Lung (tissue), 12 donors: ENCODE results near the gene MLLT1. TPM values are rescaled to one million over a fixed set of nuclear protein-coding genes. Genes with fewer than 3 reads are reported as not detected.

ENCODE experiments used
- ATAC-seq: fragments of 200-7000 bp; cut with Tn5 transposase; one replicate; pipeline ENCODE4 v1.9.1; 2020; ENCODE audit warnings: moderate number of reproducible peaks; ENCODE audit not compliant: insufficient read depth, low FRiP score
- DNase-seq, 3 donors: peaks; one replicate each; pipeline ENCODE4 v3.0.0-alpha.2; 2013 to 2017
- H3K27ac ChIP-seq, 2 donors: one replicate each; pipeline ENCODE4 v1.5.1; 2013; ENCODE audit warnings: mild to moderate bottlenecking in 2 of 2, moderate library complexity in 2 of 2, control low read depth in 1 of 2, inconsistent platforms in 1 of 2, low read depth in 1 of 2, low read length in 1 of 2
- H3K27me3 ChIP-seq, 3 donors: one replicate each; pipeline ENCODE4 v1.5.1; 2013; ENCODE audit warnings: low read length in 2 of 3; ENCODE audit not compliant: control insufficient read depth in 3 of 3, insufficient read depth in 3 of 3
- H3K36me3 ChIP-seq, 4 donors: one replicate each; pipeline ENCODE4 v1.5.1; 2013; ENCODE audit warnings: low read length in 4 of 4, mild to moderate bottlenecking in 1 of 4, moderate library complexity in 1 of 4; ENCODE audit not compliant: control insufficient read depth in 4 of 4, insufficient read depth in 4 of 4
- H3K4me1 ChIP-seq, 5 donors: one replicate each; pipeline ENCODE4 v1.5.1; 2013; ENCODE audit warnings: low read length in 5 of 5, mild to moderate bottlenecking in 2 of 5, moderate library complexity in 1 of 5; ENCODE audit not compliant: control insufficient read depth in 5 of 5, insufficient read depth in 5 of 5
- H3K4me3 ChIP-seq: one replicate; pipeline ENCODE4 v1.5.1; 2013; ENCODE audit warnings: mild to moderate bottlenecking, control low read depth, moderate library complexity
- H3K9ac ChIP-seq, 2 donors: one replicate each; pipeline ENCODE4 v1.5.1; 2013; ENCODE audit warnings: low read length in 2 of 2, control low read depth in 1 of 2; ENCODE audit not compliant: insufficient read depth in 1 of 2
- H3K9me3 ChIP-seq, 4 donors: one replicate each; pipeline ENCODE4 v1.5.1; 2013; ENCODE audit warnings: low read length in 3 of 4, mild to moderate bottlenecking in 1 of 4, moderate library complexity in 1 of 4; ENCODE audit not compliant: control insufficient read depth in 4 of 4, insufficient read depth in 3 of 4
- WGBS, 2 donors: extraction: QIAGEN DNeasy Blood & Tissue Kit; methylation state at CpG; one replicate each; pipeline ENCODE4 v1.1.7; 2013; 5-methylcytosine and 5-hydroxymethylcytosine counted together
- polyA plus RNA-seq, 2 donors: library from polyadenylated mRNA; stranded (reverse); fragments of 200-250 nt; gene quantifications; one replicate each; pipeline ENCODE4 v1.2.1, GENCODE V29; 2013
- total RNA-seq, 2 donors: library from RNA; depleted of rRNA in 1 of 2; stranded (reverse); fragments of >200 nt in 1 of 2; gene quantifications; one replicate each; pipeline ENCODE4 v1.2.1, GENCODE V29; 2014 to 2021
- TF ChIP-seq, protein P1 (sequence below): IDR thresholded peaks from 2 replicates; pipeline ENCODE4 v1.5.1; 2012; ENCODE audit warnings: mild to moderate bottlenecking; ENCODE audit errors: control extremely low read depth, extremely low read depth
- donor health status: control.
- donor health status: control.
- donor health status: Bipolar disorder and iron deficiency.
- donor health status: healthy.
- donor health status: DM: yes; HTN: yes; CAD: no.

Gene MLLT1
- total and polyA plus RNA-seq, 4 donors = 24.8 to 120 (median 36.2) TPM

DNA sequence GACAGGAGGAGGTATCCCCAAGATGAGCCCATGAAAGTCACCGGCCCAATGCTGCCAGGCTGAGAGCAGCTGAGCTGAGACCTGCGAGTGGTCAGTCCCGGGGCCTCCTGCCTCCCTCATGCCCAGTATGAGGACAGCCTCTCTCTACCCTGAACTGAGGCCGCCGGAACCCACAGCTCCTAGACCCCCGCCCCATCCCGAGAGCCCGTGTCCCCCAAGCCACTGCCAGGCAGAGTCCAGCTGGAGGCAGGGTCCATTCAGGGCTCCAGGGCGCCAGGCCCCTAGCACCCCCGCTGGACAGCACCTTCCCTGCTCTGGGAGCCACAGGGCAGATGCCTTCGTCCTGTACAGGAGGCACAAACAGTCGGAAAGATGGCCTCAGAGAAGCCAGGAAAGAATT is 38.7 kb downstream of the MLLT1 start:
- 89 to 91% methylated on average over 12 of the region's 12 CpGs for WGBS, 2 donors
- peaks cover 0 to 3% (median 0%) of the 10 kb centered on the region in 4 donors for H3K36me3 ChIP-seq
- peak overlapping the region in 1 of 2 donors; percentile 9 for H3K27ac ChIP-seq
- no peak overlapping the region for H3K9ac ChIP-seq
- ATAC-seq = no peak
- no peak for DNase-seq
- TF ChIP-seq, protein P1, sequence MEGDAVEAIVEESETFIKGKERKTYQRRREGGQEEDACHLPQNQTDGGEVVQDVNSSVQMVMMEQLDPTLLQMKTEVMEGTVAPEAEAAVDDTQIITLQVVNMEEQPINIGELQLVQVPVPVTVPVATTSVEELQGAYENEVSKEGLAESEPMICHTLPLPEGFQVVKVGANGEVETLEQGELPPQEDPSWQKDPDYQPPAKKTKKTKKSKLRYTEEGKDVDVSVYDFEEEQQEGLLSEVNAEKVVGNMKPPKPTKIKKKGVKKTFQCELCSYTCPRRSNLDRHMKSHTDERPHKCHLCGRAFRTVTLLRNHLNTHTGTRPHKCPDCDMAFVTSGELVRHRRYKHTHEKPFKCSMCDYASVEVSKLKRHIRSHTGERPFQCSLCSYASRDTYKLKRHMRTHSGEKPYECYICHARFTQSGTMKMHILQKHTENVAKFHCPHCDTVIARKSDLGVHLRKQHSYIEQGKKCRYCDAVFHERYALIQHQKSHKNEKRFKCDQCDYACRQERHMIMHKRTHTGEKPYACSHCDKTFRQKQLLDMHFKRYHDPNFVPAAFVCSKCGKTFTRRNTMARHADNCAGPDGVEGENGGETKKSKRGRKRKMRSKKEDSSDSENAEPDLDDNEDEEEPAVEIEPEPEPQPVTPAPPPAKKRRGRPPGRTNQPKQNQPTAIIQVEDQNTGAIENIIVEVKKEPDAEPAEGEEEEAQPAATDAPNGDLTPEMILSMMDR = no peak
- H3K4me1 ChIP-seq = peaks cover 8 to 48% (median 27%) of the 10 kb centered on the region in 5 donors
- H3K9me3 ChIP-seq = peaks cover 0 to 2% (median 0%) of the 10 kb centered on the region in 4 donors
- no peak overlapping the region for H3K4me3 ChIP-seq
- H3K27me3 ChIP-seq = no peaks in the 10 kb centered on the region

DNA sequence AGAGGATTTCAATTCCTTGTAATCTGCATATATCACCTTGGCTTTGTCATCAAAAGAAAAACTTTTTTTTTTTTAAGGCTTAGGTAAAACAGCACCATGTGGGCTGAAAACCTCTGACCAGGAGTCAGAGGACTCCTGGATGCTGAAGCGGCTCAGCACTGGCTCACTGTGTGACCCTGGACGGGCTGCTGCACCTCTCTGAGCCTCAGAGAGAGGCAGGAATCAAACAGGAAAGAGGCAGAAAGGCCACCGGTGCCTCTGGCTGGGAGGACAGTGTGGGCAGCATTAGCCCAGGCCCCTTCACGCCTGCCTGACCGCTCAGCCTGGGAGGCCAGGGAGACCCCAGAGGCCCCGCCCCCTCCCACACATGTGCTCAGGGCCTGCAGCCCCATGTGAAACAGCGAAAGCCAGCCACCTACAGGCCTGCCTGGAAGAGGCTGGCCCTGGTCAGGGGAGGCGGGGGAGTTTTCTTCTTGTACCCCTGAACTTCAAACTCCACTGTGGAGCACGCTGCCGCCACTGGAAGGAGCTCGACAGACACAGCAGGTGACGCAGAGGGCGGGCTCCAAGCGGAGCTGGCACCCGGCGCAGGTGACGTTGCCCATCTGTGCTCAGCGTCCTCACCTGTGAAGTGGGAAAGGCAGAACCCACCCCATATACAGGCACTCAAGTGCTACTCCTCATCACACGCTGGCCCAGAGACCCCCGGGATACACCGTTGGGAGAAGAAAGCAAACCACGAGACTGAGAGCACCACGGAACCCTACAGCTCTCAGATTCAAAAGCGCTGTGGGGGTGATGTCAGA is 39.7 kb downstream of the MLLT1 start:
- WGBS, 2 donors = 89 to 94% methylated on average over 24 of the region's 24 CpGs
- Histone ChIP-seq H3K27ac (peak overlapping the region in 1 of 2 donors; percentile 44), H3K27me3 (no peaks in the 10 kb centered on the region), H3K9ac (peak overlapping the region in 1 of 2 donors; percentile 30), H3K4me1 (peaks cover 8 to 58% (median 30%) of the 10 kb centered on the region in 5 donors), H3K4me3 (no peak overlapping the region), H3K36me3 (peaks cover 0 to 3% (median 0%) of the 10 kb centered on the region in 4 donors), H3K9me3 (no peaks in the 10 kb centered on the region)
- DNase-seq = no peak
- ATAC-seq = no peak
- TF ChIP-seq, protein P1 = no peak

DNA sequence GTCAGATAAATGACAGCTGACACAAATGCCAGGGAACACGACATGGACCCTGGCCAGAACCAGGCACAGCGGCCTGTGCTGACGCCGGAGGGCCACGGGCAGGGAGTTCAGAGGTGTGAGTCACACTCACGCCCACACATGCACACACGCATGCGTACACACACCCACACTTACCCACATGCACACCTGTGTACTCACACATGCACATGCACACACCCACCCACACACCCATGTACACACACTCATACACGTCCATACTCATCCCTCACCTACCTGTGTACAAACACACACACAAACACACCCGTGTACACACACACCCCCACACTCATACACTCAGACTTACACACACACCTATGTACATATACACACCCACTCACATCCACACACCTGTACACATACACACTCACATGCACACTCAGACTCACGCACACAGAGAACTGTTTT is 40.4 kb downstream of the MLLT1 start:
- Histone ChIP-seq H3K9me3 (no peaks in the 10 kb centered on the region), H3K4me1 (peaks cover 8 to 62% (median 36%) of the 10 kb centered on the region in 5 donors), H3K27ac (peak overlapping the region in 1 of 2 donors; percentile 88), H3K9ac (peak overlapping the region in 1 of 2 donors; percentile 30), H3K27me3 (no peaks in the 10 kb centered on the region), H3K4me3 (no peak overlapping the region), H3K36me3 (peaks cover 0 to 3% (median 0%) of the 10 kb centered on the region in 4 donors)
- DNase-seq (no peak), ATAC-seq (no peak)
- 54 to 83% methylated on average over 11 of the region's 11 CpGs for WGBS, 2 donors
- TF ChIP-seq, protein P1 = no peak
